SU-DHL-6 (cell line): Measurements from ENCODE around the gene SPTSSB.

Experiments used
- H2AFZ ChIP-seq: fragments of 200-600 bp; sonication (generic); 2 replicates; pipeline ENCODE4 v1.6.1; 2014; ENCODE audit warnings: low read depth, mild to moderate bottlenecking, moderate library complexity, mixed read lengths, antibody characterized with exemption, low read length; ENCODE audit not compliant: severe bottlenecking
- H3F3A ChIP-seq: fragments of 200-600 bp; shearing (Covaris generic); 2 replicates; pipeline ENCODE4 v1.6.0; 2016; ENCODE audit warnings: antibody characterized with exemption, mild to moderate bottlenecking; ENCODE audit not compliant: insufficient read depth
- H3K27ac ChIP-seq: fragments of 200-600 bp; sonication (generic); 2 replicates; pipeline ENCODE4 v1.5.1; 2016; ENCODE audit warnings: low read depth, mild to moderate bottlenecking, low read length, moderate library complexity, mixed read lengths
- H3K27me3 ChIP-seq: fragments of 200-600 bp; sonication (generic), shearing (Covaris generic); 2 replicates; pipeline ENCODE4 v1.6.0; 2014; ENCODE audit warnings: mild to moderate bottlenecking, low read length
- H3K36me3 ChIP-seq: fragments of 200-600 bp; sonication (generic); 2 replicates; pipeline ENCODE4 v1.6.1; 2014; ENCODE audit warnings: mild to moderate bottlenecking, low read length, mixed read lengths
- H3K4me2 ChIP-seq: fragments of 300-600, 200-600 bp; shearing (Covaris generic), sonication (generic); 2 replicates; pipeline ENCODE4 v1.6.0; 2014; ENCODE audit warnings: low read length, low read depth, mild to moderate bottlenecking; ENCODE audit not compliant: poor library complexity, severe bottlenecking
- H3K4me3 ChIP-seq: fragments of 200-600 bp; sonication (generic); 2 replicates; pipeline ENCODE4 v1.5.1; 2014; ENCODE audit warnings: antibody characterized with exemption, low read length, mild to moderate bottlenecking, mixed read lengths; ENCODE audit not compliant: insufficient read depth, poor library complexity, severe bottlenecking
- H3K79me2 ChIP-seq: fragments of 200-600 bp; sonication (generic); 2 replicates; pipeline ENCODE4 v1.6.1; 2014; ENCODE audit warnings: mild to moderate bottlenecking, low read length, moderate library complexity; ENCODE audit not compliant: insufficient read depth
- H3K9ac ChIP-seq: fragments of 200-600 bp; sonication (generic); 2 replicates; pipeline ENCODE4 v1.7.0; 2014; ENCODE audit warnings: mild to moderate bottlenecking, low read length
- H3K9me2 ChIP-seq: fragments of 200-600 bp; sonication (generic); replicated peaks from 2 replicates; pipeline ENCODE4 v1.6.1; 2014; ENCODE audit warnings: low read length; ENCODE audit not compliant: insufficient read depth
- H3K9me3 ChIP-seq: fragments of 200-600 bp; sonication (generic); 2 replicates; pipeline ENCODE4 v1.6.1; 2014; ENCODE audit warnings: low read length, mixed read lengths; ENCODE audit not compliant: insufficient read depth
- H4K20me1 ChIP-seq: fragments of 200-600 bp; sonication (generic); 2 replicates; pipeline ENCODE4 v1.6.1; 2014; ENCODE audit warnings: low read depth, mild to moderate bottlenecking, antibody characterized with exemption, low read length, moderate library complexity, mixed read lengths
- CTCF ChIP-seq: fragments of 200-600 bp; sonication (generic); IDR thresholded peaks from one replicate; pipeline ENCODE4 v1.5.1; 2017; ENCODE audit warnings: antibody characterized with exemption, mild to moderate bottlenecking, low read length, moderate library complexity; ENCODE audit not compliant: insufficient read depth, poor library complexity, severe bottlenecking
- EZH2phosphoT487 ChIP-seq: fragments of 200-600 bp; sonication (generic), shearing (Covaris generic); conservative IDR thresholded peaks from 2 replicates; pipeline ENCODE4 v1.6.1; 2018; ENCODE audit warnings: mild to moderate bottlenecking, antibody characterized with exemption, low read length, moderate library complexity, mixed read lengths

The SPTSSB gene

GRCh38 chr3:161395115-161396012 lies 24.0 kb upstream of the SPTSSB start:
- H3K4me2 ChIP-seq = no peak overlapping the region

GRCh38 chr3:161393803-161394202 lies 22.5 kb upstream of the SPTSSB start:
- TF ChIP-seq CTCF (no peak), EZH2phosphoT487 (no peak)
- Histone ChIP-seq H3K4me3 (no peak overlapping the region), H3K79me2 (no peaks in the 10 kb centered on the region), H3K9me2 (no peaks in the 10 kb centered on the region), H4K20me1 (no peaks in the 10 kb centered on the region), H3K36me3 (no peaks in the 10 kb centered on the region), H3K27ac (no peak overlapping the region), H3K9ac (no peak overlapping the region), H3K4me2 (no peak overlapping the region), H2AFZ (no peak overlapping the region), H3F3A (no peaks in the 10 kb centered on the region), H3K27me3 (no peaks in the 10 kb centered on the region), H3K9me3 (no peaks in the 10 kb centered on the region)

More at GRCh38 chr3:161395115-161396012, 24.0 kb upstream of the SPTSSB start:
- H3K4me3 ChIP-seq = no peak overlapping the region
- H3K27ac ChIP-seq = no peak overlapping the region
- H3K9ac ChIP-seq = no peak overlapping the region
- no peaks in the 10 kb centered on the region for H3K27me3 ChIP-seq
- H3K9me2 ChIP-seq = no peaks in the 10 kb centered on the region
- TF ChIP-seq EZH2phosphoT487 (no peak), CTCF (no peak)
- H3F3A ChIP-seq = no peaks in the 10 kb centered on the region
- H2AFZ ChIP-seq = no peak overlapping the region
- H3K36me3 ChIP-seq = no peaks in the 10 kb centered on the region
- no peaks in the 10 kb centered on the region for H4K20me1 ChIP-seq
- H3K9me3 ChIP-seq = no peaks in the 10 kb centered on the region
- no peaks in the 10 kb centered on the region for H3K79me2 ChIP-seq

GRCh38 chr3:161393310-161393709 lies 22.0 kb upstream of the SPTSSB start:
- Histone ChIP-seq H3K4me3 (no peak overlapping the region), H3K4me2 (no peak overlapping the region), H3K79me2 (no peaks in the 10 kb centered on the region), H3F3A (no peaks in the 10 kb centered on the region), H3K9me2 (no peaks in the 10 kb centered on the region), H2AFZ (no peak overlapping the region), H3K9ac (no peak overlapping the region), H3K27ac (no peak overlapping the region), H3K9me3 (no peaks in the 10 kb centered on the region), H3K27me3 (no peaks in the 10 kb centered on the region), H3K36me3 (no peaks in the 10 kb centered on the region), H4K20me1 (no peaks in the 10 kb centered on the region)
- TF ChIP-seq CTCF (no peak), EZH2phosphoT487 (no peak)
